GM10847 (cell line): ENCODE data around the gene NLRC5.

ENCODE experiments used
- POLR2A ChIP-seq: IDR thresholded peaks from 2 replicates; pipeline ENCODE4 v1.6.1; 2011; ENCODE audit not compliant: insufficient read length; ENCODE audit errors: extremely low read depth

The NLRC5 gene

GRCh38 chr16:57096793-57097192 is 107.4 kb downstream of the NLRC5 start:
- TF ChIP-seq POLR2A = no peak

GRCh38 chr16:57098188-57098841 is 109.0 kb downstream of the NLRC5 start:
- TF ChIP-seq POLR2A = no peak

- TF ChIP-seq POLR2A = no peak
These were observed 111.1 kb downstream of the NLRC5 start for GRCh38 chr16:57100445-57100844.

DNA sequence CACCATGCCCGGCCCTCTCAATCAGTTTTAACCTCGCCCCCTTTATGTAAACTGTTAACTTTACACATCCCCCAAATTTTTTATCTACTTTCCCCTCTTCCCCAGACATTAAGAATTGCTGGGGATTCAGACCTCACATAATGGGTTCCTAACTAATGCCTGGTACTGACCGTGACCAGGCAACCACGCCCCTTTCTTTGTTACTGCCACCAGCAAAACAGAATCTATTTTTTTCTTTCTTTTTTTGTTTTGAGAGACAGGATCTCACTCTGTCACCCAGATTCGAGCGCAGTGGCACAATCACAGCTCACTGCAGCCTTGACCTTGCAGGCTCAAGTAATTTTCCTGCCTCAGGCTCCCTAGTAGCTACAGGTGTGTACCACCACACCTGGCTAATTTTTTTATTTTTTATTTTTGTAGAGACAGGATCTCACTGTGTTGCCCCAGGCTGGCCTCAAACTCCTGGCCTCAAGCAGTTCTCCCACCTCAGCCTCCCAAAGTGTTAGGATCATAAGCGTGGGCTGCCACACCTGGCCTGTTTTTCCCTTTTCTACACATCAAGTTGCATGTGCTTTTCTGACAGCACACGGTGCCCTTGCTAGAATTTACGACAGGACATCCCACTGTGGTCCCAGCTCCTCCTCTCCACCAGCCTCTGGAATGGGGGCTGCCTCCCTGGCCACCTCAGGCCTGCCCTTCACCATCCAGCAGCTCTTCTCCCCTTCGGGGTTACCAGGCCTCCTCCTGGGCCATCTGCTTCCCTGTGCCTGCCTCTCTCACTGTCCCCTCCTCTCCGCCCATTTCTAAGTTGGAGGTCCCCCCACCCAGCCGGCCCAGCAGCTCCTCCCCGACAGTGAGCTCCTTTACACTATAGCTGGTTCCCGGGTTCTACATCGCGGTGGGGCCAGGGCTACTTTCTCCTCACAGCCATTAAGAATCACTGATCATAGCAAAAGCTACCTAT is 113.8 kb downstream of the NLRC5 start:
- no peak for TF ChIP-seq POLR2A

DNA sequence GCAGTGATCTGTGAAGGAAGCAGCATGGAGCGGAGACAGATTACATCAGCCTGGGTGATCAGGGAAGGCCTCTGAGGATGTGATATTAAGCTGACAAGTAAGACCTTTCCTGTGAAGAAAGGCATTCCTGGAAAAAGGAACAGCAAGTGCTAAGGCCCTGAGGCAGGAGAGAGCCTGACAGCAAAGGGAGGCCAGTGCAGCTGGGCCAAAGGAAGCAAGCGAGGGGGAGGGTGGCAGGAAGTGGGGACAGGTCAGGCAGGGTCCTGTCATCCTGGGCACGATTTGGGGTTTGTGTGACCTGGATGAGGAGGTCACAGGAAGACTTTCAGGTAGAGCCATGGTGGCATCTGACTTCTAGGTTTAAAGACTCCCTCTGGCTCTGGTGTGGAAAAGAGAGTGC is 115.3 kb downstream of the NLRC5 start:
- TF ChIP-seq POLR2A = no peak

GRCh38 chr16:57105184-57105583 is 115.8 kb downstream of the NLRC5 start:
- no peak for TF ChIP-seq POLR2A

GRCh38 chr16:57106767-57107166 is 117.4 kb downstream of the NLRC5 start:
- TF ChIP-seq POLR2A = no peak

- no peak for TF ChIP-seq POLR2A
These were observed 118.1 kb downstream of the NLRC5 start for GRCh38 chr16:57107321-57107922.

DNA sequence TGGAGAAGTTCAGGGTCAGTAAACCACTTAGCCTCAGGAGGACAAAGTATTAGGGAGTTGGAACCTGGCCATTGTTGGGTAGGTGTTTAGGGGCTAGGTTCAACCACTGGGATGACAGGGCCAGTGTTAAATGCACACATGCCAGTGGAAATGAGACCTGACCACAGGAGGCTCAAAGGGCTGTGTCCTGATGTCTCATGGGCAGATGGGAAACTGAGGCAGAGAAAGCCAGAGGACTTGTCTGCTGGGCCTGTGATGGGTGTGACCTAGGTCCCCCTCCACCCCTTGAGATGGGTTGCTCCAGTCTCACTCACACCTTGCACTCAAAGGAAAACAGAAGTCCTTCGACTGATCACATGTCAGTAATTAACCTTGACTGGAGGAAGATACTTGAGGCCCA is 119.1 kb downstream of the NLRC5 start:
- TF ChIP-seq POLR2A = no peak

- TF ChIP-seq POLR2A = no peak
These were observed 121.6 kb downstream of the NLRC5 start for GRCh38 chr16:57110937-57111336.

DNA sequence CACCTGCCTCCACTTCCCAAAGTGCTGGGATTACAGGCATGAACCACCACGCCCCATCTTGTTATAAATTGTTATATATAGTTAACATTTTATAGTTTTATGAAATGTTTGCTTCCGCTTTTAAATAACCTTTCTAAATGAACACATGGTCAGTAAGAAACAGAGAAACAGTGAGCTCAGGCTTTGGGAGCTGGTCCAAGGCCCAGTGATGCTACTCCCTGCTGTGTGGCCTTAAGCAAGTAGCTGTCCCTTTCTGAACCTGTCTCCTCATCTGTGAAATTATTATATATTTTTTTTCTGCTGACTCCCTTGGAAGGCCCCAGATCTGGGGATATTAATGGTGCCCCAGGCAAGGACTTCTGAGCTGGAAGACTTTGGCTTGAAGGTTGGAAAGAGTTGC is 122.1 kb downstream of the NLRC5 start:
- no peak for TF ChIP-seq POLR2A

DNA sequence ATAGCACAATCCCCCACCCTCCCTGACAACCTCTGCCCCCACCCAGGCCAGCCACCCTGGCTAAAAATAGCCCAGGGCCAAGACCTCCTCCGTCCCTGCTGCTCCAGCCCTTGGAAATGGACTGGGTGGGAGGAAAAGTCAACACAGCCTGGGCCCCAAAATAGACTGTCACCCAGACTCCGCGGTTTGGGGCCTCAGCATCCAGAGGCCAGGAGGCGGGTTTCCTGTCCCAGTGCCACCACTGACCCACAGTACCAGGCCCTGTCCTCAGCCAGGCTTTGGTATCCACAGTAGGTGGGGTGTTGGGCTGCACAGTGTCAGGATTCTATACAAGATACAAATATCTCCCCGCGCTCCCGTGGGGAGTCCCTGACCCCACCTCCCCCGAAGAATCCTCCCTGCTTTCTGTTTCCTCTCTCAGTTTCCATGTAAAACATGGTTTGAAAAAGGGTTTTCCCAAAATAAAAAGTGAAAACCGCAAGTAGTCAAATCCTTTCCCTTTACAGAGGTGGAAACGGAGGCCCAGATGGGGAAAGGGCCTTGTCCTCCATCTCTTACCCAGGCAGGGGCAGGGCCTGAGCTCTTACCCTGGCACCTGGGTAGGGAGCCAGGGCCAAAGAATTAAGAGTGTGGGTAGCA is 123.2 kb downstream of the NLRC5 start:
- TF ChIP-seq POLR2A = no peak

DNA sequence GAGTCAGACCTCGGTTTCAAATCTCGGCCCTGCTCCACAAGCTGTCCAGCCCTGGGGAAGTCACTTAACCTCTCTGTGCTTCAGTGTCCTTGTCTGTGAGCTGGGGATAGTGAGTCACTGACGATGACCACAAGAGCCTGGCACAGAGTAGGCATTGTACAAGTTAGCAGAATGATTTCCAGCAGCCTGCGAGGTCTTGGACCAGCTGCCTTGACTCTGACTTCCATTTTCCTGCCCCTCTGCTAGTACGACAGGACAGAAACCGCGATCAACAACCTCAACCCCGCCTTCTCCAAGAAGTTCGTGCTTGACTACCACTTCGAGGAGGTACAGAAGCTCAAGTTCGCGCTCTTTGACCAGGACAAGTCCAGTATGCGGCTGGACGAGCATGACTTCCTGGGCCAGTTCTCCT is 123.7 kb downstream of the NLRC5 start:
- TF ChIP-seq POLR2A = no peak

GRCh38 chr16:57113664-57114063 is 124.3 kb downstream of the NLRC5 start:
- no peak for TF ChIP-seq POLR2A

DNA sequence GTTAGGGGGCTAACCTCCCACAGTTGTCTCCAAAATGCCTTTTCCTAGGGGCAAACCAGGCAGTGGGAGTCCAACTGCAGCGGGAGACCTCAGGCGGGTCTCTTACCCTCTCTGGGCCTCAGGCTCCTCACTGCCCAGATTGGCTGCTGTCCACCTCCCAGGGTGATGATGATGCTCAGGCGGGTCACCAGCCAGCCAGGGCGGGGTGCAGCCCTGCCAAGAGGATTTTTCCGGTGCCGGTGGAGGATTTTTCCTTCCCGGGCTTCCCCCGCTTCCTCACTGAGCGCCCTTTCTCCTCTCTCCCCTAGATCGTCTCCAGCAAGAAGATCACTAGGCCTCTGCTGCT is 125.8 kb downstream of the NLRC5 start:
- no peak for TF ChIP-seq POLR2A
